Measurements from ENCODE around the gene SLC25A52.
"Not testable (repeated sequence)": the region's sequence is repeated elsewhere in the genome, so short reads cannot be mapped to it uniquely, and the experiment has no call there.

Gene SLC25A52

GRCh38 chr18:31741097-31741735 is 19.5 kb downstream of the SLC25A52 start:
- DNase-seq (ENCODE audit: low read depth in 2 of 2), result peak; percentile 4 to 8

GRCh38 chr18:31740180-31740579 is 20.5 kb downstream of the SLC25A52 start:
- DNase-seq (ENCODE audit: low read depth in 2 of 2), result no peak

GRCh38 chr18:31739651-31740050 is 21.0 kb downstream of the SLC25A52 start:
- DNase-seq (ENCODE audit: low read depth in 2 of 2), result no peak

GRCh38 chr18:31738460-31739407 is 21.9 kb downstream of the SLC25A52 start:
- DNase-seq (ENCODE audit: low read depth in 2 of 2), result no peak

GRCh38 chr18:31736630-31737029 is 24.1 kb downstream of the SLC25A52 start:
- DNase-seq (ENCODE audit: low read depth in 2 of 2), result no peak

GRCh38 chr18:31731628-31732027 is 29.1 kb downstream of the SLC25A52 start:
- DNase-seq (ENCODE audit: low read depth in 2 of 2), result no peak

GRCh38 chr18:31729196-31729595 is 31.5 kb downstream of the SLC25A52 start:
- DNase-seq (ENCODE audit: low read depth in 2 of 2), result not testable (repeated sequence)

GRCh38 chr18:31723990-31724711 is 36.5 kb downstream of the SLC25A52 start:
- DNase-seq (ENCODE audit: low read depth in 2 of 2), result no peak

- no peak for DNase-seq (ENCODE audit: low read depth in 2 of 2)
Observed at GRCh38 chr18:31723639-31723989, 37.1 kb downstream of the SLC25A52 start.

GRCh38 chr18:31722369-31722957 is 38.2 kb downstream of the SLC25A52 start:
- DNase-seq (ENCODE audit: low read depth in 2 of 2), result peak; percentile 51 to 53

- DNase-seq (ENCODE audit: low read depth in 2 of 2), result no peak
Observed at GRCh38 chr18:31721601-31722000, 39.1 kb downstream of the SLC25A52 start.

GRCh38 chr18:31720867-31721266 is 39.8 kb downstream of the SLC25A52 start:
- DNase-seq (ENCODE audit: low read depth in 2 of 2), result no peak

GRCh38 chr18:31719363-31720006 is 41.2 kb downstream of the SLC25A52 start:
- DNase-seq (ENCODE audit: low read depth in 2 of 2), result no peak

- DNase-seq (ENCODE audit: low read depth in 2 of 2), result no peak
Observed at GRCh38 chr18:31718386-31718785, 42.3 kb downstream of the SLC25A52 start.

- no peak for DNase-seq (ENCODE audit: low read depth in 2 of 2)
Observed at GRCh38 chr18:31716362-31716761, 44.3 kb downstream of the SLC25A52 start.

GRCh38 chr18:31711365-31712172 is 49.1 kb downstream of the SLC25A52 start:
- no peak for DNase-seq (ENCODE audit: low read depth in 2 of 2)

- no peak for DNase-seq (ENCODE audit: low read depth in 2 of 2)
Observed at GRCh38 chr18:31710826-31711225, 49.9 kb downstream of the SLC25A52 start.

Data from fibroblast of skin of left quadriceps (primary cell).